Medulla oblongata (tissue), 1 donor: ENCODE data around the gene LRRC4B.
A peak's percentile ranks its signal among the peaks of the same experiment; 100 is the strongest.

Source experiments
- DNase-seq: peaks from one replicate; pipeline ENCODE4 v3.0.0-alpha.2; 2015; ENCODE audit errors: extremely low spot score

LRRC4B gene

GRCh38 chr19:50505856-50506611 is 62.2 kb downstream of the LRRC4B start:
- DNase-seq, result no peak

- DNase-seq, result no peak
Measured at GRCh38 chr19:50501568-50502475, 66.4 kb downstream of the LRRC4B start.

DNA sequence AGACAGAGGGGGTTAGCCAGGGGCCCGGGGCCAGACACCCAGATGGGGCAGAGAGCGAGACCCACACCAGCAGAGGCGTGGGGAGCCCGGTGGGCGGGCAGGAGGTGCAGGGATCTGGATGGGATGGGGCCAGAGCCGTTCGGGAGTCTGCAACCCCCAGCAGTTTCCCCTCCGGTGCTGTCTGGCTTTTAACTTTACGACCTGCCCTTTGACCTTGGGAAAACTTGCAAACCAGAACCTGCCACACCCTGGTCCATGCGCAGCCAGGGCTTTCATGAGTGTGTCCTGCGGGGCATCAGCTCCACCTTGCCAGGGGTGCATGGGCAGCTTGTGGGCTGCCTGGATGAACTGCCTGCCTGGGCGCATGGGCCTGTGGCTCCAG is 67.1 kb downstream of the LRRC4B start:
- DNase-seq, result no peak

DNA sequence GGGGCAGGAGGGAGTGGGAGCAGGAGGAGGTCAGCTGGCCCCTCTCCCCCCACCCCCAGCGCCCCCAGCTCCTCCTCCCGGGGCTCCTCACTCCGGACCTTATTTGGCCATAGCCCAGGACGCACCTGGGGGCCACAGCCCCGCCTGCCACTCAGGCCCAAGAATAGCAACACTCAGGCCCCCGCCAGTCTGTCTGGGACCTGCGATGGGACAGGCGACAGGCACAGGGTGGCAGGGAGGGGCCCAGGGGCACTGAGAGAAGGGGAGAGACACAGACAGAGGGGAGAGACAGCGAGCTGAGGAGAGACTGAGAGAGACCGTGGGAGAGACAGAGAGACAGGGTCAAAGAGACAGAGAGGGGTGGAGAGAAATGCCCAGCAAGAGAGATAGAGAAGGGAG is 67.5 kb downstream of the LRRC4B start:
- no peak for DNase-seq

DNA sequence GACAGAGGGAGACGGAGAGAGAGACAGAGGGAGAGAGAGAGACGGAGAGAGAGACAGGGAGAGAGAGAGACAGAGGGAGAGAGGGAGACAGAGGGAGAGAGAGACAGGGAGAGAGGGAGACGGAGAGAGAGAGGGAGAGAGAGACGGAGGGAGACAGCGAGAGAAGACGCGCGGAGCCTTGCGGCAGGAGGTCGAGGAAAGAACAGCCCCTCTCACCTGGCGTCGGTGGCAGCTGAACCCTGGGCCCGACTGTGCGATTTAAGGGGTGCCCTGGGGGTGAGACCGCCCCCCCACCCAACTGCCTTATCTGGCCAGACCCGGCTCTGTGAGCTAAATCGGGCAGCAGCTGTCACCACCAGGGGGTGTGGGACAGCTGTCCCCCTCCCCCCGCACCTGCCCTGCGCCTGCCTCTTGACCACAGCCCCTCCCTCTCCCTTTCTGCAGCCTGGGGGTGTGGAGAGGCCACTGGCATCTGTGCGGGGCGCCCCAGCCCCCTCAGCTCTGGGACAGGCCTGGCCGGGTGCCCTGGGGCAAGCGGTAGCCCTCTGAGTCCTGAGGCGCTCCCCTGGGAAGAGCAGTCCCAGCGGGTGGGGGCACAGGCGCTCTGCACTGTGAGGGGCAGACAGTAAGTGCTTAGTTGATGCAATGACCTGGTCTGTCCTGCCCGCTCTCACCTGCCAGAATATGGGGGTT is 68.0 kb downstream of the LRRC4B start:
- no peak for DNase-seq

DNA sequence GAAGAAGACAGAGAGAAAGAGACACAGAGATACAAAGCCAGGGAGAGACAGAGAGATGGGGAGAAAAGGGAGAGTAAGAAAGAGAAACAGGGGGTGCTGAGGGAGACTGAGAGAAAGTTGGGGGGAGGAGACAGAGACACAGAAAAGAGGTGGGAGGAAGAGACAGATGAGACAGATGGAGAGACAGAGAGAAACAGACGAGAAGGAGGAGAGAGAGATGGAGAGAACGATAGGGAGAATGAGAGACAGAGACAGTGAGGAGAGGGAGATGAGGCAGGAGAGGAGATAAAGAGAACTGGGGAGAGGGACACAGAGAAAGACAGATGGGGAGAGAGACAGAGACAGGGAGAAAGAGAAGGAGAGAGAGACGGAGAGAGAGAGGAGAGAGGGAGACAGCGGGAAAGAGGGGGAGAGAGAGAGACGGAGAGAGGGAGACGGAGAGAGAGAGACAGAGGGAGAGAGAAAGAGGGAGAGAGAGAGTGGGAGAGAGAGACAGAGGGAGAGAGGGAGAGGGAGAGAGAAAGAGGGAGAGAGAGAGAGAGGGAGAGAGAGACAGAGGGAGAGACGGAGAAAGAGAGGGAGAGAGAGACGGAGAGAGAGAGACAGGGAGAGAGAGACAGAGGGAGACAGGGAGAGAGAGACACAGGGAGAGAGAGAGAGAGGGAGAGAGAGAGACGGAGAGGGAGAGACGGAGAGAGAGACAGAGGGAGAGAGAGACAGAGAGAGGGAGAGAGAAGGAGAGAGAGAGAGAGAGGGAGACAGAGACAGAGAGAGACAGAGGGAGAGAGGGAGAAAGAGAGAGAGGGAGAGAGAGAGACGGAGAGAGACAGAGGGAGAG is 69.8 kb downstream of the LRRC4B start:
- peak; percentile 7 for DNase-seq

DNA sequence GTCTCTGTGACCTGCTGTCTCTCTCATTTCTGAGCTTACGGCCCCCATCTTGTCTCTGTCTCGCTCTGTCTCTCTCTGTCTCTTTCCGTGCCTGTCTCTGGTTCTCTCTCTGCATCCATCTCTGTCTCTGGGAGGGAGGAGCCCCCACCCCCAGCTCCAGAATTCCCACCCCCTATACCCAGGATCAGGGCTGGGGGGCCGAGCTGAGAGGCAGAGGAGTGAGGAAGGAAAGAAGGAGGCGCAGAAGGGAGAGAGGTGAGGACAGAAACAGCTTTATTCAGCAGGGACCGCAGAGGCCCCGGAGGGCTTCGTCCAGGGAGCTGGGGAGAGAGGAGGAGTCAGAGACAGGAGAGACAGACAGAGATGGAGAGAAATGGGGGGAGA is 71.2 kb downstream of the LRRC4B start:
- DNase-seq, result no peak

- peak; percentile 97 for DNase-seq
Measured at GRCh38 chr19:50496189-50497021, 71.8 kb downstream of the LRRC4B start.

GRCh38 chr19:50495020-50495531 is 73.2 kb downstream of the LRRC4B start:
- DNase-seq, result no peak

DNA sequence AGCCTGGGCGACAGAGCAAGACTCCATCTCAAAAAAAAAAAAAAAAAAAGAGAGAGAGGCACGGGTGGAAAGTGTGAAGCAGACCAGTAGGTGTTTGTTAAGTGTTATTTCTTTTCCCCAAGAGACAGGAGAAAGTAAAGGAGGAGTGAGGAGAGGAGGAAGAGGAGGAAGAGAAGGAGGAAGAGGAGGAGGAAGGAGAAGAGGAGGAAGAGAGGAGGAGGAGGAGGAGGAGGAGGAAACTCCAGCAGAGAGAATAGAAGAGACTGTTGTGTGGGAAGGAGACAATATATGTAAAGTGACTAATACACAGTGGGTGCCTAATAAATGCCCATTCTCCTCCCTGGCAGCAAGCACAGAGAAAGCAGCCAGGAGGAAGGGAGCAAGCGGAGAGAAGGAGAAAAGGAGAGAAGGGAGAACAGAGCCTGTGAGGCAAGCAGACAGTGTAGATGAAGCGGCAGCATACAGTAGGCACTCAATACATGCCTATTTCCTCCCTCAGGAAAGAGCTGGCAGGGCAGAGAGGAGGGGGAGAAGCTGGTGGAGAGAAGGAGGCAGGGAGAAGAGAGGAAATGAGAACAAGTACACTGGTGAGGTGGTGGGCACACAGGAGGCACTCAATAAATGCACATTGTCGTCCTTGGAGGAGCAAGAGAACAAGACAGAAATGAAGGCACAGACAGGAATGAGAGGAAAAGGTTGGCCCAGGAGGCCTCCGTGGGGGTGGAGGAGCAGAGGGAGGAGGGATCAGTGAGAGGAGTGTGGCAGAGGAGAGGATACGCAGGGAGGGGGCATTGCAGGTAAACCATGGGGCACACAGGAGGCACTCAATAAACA is 73.8 kb downstream of the LRRC4B start:
- DNase-seq, result no peak

DNA sequence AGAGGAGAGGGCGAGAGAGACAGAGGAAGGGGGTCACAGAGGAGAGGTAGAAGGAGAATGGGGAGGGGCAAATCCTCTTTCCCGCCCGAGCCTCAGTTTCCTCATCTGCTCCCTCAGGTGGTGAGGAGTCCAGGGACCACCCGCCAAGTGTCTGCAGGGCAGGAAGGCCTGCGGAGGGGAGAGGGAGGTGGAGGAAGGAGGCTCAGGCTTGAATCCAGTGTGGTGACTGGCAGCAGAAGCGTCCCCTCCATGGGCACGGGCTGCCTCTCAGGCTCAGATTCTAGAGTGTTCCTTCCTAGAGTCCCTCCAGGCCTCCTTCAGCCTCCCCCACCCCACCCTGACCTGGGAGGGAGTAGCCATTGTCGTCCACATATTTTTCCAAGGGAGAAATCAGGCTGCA is 75.1 kb downstream of the LRRC4B start:
- DNase-seq, result no peak

DNA sequence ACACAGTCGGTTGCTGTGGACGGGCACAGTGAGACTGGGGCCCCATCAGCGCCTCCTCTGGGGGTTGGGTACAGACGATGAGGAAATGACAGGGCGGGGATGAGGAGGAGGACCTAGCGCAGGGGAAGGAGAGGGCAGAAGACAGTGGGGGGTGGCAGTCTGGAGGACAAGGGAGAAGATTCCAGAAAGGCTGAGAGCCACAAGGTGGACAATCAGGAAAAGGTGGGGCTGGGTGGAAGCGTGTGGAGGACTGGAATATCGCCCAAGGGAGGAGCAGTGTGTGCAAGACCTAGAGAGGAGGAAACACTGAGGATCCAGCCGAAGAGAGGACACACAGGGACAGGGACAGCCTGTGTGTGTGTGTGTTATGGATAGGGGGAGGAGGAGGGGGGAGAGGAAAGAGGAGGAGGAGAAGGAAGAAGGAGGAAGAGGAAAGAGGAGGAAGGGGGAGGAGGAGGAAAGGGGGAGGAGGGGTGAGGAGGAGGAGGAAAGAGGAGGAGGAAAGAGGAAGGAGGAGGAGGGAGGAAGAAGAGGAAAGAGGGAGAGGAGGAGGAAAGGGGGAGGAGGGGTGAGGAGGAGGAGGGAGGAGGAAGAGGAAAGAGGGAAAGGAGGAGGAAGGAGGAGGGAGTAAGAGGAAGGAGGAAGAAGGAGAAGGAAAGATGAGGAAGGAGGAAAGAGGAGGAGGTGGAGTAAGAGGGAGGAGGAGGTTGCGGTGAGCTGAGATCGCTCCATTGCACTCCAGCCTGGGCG is 75.8 kb downstream of the LRRC4B start:
- peak; percentile 60 for DNase-seq

DNA sequence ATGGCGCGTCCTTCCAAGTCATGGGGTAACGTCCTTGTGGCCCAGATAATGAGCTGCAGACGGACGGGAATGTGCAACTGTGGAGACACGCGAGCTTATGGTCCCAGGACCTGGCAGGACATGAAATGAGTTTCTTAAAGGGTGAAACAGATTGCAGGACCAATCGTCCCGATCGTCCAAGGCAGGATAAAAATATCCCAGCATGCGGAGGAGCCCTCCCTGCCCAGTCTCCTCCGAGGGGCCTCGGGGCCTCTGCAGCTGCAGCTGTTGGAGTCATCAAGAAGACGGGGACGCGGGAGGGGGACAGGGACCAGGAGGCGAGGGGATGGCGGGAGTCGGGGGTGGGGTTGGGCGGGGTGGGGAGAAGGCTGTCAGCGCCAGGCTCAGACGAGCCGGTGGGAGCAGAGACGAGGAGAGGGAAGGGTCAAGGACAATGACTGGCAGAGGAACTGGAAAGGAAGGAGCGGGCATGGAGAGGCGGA is 77.2 kb downstream of the LRRC4B start:
- peak; percentile 13 for DNase-seq

GRCh38 chr19:50490411-50490811 is 77.8 kb downstream of the LRRC4B start:
- DNase-seq, result no peak

DNA sequence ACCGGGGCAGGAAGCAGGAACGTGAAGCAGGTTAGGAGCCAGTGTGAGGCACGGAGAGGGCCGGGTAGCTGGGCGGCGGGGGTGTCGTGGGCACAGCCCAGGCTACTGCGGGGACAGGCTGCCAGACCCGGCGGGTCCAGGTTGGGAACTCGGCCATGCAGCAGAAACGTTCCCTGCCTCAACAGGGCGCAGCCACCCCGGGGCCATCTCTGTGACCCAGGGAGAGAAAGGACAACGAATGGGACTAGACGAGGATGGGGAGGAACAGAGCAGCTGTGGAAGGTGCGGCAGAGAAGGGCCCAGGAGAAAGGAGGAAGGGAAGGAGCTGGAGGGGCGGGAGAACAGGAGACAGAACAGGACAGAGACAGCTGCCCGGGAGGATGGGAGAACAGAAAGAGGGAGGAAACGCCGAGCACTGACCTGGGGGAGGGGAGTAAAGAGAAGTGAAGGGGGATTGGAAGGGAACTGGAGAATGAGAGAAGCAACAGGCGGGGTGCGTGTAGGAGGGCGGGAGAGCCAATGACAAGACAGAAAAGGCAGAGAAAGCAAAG is 78.7 kb downstream of the LRRC4B start:
- DNase-seq, result no peak

- DNase-seq, result peak; percentile 49
Measured at GRCh38 chr19:50488389-50489194, 79.6 kb downstream of the LRRC4B start.

DNA sequence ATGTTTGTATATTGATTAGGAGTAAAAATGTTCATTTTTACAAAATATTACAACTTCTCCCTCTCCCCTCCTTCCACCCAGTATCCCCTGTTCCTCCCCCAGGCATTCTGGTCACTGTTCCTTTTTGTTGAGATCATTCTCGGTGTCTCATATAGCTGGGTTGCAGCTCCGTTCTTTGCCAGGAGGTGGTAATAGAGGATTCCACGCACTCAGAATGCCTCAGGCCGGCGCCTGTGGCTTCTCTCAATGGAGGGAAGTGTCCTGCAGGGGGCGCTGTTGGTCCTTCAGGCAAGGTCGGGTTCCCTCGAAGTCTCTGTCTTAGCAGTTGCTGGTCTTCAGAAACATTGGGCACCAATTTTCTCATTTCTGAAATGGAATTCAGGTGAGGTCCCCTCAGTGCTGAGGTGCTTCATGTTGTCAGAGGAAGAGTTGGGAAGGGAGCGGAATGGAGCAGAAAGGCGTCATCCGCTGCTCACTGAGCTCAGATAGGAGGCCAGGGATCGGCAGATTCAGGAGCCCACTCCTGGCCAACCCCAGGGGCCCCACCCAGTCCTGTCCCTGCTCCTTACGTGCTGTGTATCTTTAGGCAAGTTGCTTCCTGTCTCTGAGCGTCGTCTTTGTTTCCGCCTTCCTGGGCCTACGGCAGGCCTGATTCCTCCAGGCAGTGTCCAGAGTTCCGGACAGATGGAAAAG is 81.3 kb downstream of the LRRC4B start:
- DNase-seq, result peak; percentile 16
